ENCODE measurements around the gene RBBP4. TPM values are rescaled to one million over a fixed set of nuclear protein-coding genes. Genes with fewer than 3 reads are reported as not detected.
"Not testable (repeated sequence)": the region's sequence is repeated elsewhere in the genome, so short reads cannot be mapped to it uniquely, and the experiment has no call there.

The RBBP4 gene
- 100 to 1,000 TPM; 295 to 302 TPM for total RNA-seq

DNA sequence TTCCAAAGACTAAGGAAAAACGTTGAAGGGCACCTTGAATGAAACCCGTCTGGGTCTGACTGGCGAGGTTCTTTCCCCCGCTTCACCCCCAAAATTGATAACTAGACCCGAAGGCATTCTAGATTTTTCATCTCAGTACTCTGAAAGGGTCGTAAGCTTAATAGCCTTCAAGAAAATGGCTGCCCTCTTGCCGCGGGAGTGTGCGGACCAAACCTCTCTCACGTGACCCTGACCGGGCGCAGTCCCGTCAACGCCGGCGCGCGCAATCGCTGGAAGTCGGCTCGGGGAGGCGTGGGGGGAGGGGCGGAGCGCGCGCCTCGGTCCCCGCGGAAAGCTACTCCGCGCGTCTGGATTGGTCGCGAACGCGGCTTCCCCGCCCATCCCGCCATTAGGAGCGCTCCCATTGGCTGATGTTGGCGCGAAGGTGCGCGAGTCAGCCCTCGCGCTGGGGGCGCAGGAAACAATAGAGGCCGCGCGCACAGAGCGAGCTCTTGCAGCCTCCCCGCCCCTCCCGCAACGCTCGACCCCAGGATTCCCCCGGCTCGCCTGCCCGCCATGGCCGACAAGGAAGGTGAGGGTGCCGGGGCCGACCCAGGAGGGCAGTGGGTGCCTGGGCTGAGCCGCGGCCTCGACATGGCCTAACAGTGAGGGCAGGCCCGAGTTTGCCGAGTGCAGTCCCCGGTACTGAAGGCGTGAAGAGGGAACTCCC is at the start of gene RBBP4:
RBBP4 (plus strand) TSS at position 457 of the 709 bp plus-strand sequence; CDS start at position 556, 99 bp downstream.
- ChIA-PET CTCF (interaction anchor here (0.6 to 1.7 kb wide), 3 partner anchors 23 to 176 kb away, joined by 3 to 7 read pairs (median 6); no protein-coding TSS in a partner anchor), POLR2A (interaction anchor here (0.5 to 1.5 kb wide), 12 partner anchors 27 to 699 kb away, joined by 3 to 13 read pairs (median 4); partner anchors contain the start of gene HDAC1)

DNA sequence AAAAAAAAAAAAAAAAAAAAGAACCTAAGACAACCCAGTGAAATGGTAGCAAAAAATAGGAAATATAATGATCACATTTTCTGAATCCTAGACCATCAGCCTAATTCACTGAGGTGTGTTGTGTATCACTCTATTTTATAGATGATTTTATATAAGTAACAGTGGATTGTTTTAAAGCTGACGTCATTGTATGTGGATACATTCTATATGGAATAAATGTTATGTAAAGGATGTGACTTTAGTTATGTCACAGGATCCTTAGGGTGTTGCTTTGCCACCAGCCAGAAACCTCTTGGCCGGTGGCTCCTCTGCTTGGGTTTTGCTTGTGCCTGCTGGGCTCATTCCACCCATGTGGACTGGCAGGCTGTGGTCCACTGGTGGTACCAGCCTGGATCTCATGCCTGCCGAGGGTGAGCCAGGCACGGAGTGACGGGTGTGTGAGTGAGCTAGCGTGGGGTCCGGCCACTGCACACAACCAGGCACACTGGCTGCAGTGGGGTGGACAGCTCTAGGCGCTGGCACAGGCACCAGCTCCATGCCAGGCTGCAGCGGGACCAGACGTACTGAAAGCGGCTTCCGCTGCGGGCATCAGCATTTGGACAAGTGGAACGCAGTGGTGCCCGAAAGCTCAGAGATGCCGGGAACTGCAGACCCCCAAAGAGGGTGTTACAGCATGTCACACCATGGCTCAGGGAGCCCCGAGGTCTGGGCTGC is 45.1 kb upstream of the RBBP4 start:
- ChIA-PET CTCF (no interaction called here), POLR2A (no interaction called here)

DNA sequence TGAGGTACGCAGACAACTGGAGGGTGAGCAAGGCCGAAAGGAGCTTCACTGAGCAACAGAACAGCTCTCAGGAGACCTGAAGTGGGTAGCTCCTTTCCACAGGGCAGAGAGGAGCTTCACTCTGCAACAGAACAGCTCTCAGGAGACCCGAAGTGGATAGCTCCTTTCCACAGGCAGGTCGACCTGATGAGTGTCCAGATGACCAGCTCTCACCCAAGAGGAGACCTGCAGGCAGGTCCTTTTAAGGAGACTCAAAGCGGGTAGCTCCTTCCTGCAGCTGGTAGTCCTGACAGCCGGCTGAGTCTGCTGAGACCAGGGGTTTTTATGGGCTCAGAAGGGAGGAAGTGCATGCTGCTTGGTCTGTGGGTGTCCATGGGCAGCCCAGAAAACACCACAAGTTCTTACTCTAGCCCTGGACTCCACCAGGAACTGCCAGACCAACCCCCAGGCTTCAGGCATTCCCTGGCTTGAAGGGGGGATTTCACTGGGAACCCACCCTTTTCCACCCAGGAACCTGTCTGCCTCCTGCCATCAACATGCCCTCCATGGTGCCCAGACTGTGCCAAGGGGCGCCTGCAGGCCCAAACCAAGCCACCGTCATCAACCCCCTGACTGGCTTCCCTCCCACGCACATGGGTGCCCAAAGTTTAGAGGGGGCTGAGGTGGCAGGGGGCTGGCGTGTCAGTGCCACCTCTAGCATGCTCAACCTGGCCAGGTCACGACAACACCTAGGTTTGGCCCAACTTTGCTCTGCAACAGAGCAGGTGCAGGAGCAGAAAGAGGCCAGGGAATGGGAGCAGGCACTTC is 44.2 kb upstream of the RBBP4 start:
- CTCF ChIA-PET = no interaction called here
- POLR2A ChIA-PET = no interaction called here

GRCh38 chr1:32609180-32609579 is 41.8 kb upstream of the RBBP4 start:
- POLR2A ChIA-PET = no interaction called here
- CTCF ChIA-PET = no interaction called here

DNA sequence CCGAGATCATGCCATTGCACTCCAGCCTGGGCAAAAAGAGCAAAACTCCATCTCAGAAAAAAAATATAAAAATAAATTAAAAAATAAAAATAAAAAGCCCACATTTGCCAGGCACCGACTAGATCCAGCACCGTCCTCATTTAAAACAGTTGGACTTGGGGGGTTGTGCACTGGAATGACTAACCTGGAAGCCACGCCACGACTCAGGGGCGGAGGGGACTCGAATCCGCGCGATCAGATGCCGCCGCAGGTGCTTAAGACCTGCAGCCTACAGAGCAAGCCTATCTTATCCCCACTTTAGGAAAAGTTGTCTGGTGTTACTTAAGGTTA is 39.2 kb upstream of the RBBP4 start:
- ChIA-PET CTCF (no interaction called here), POLR2A (no interaction called here)

DNA sequence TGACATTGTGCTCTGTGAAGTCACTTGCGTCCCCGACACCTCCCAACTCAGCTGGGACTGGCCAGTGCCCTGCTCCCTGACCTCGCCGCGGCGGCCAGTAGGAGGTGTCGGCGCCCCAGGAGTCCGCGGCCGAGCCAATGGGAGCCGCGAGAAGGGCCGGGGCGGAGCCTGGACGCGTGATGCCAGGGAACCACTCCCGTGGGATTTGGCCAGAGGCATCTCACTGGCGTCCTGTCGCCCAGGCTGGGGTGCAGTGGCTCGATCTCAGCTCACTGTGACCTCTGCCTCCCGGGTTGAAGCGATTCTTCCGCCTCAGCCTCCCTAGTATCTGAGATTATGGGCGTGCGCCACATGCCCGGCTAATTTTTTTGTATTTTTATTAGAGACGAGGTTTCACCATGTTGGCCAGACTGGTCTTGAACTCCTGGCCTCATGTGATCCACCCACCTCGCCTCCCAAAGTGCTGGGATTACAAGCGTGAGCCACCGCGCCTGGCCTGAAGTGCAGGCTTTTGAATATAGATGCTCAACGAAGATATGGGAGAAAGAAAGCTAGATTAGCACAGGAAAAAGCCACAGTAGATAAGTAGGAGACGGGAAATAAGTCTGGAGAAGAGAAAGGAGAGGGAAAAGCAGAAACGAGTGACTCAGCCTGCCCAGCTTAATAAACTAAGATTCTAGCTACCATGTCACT is 38.7 kb upstream of the RBBP4 start:
- ChIA-PET CTCF (no interaction called here), POLR2A (interaction anchor here (0.6 to 0.7 kb wide), 2 partner anchors 49 to 224 kb away, joined by 3 to 5 read pairs; no protein-coding TSS in a partner anchor)

DNA sequence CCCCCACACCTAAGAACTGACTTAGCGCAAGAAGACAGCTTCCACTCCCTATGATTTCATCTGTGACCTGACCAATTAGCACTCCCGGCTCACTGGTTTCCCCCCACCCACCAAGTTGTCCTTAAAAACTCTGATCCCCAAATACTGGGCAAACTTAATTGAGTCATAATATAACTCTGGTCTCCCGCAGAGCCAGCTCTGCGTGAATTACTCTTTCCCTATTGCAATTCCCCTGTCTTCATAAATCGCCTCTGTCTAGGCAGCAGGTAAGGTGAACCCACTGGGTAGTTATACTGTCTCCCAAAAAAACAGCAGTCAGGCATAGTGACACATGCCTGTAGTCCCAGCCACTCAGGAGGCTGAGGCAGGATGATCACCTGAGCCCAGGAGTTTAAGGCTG is 37.5 kb upstream of the RBBP4 start:
- CTCF ChIA-PET = no interaction called here

GRCh38 chr1:32618673-32619221 is 32.3 kb upstream of the RBBP4 start:
- ChIA-PET CTCF (no interaction called here), POLR2A (no interaction called here)

More for the DNA sequence above, 37.5 kb upstream of the RBBP4 start:
- POLR2A ChIA-PET = no interaction called here

DNA sequence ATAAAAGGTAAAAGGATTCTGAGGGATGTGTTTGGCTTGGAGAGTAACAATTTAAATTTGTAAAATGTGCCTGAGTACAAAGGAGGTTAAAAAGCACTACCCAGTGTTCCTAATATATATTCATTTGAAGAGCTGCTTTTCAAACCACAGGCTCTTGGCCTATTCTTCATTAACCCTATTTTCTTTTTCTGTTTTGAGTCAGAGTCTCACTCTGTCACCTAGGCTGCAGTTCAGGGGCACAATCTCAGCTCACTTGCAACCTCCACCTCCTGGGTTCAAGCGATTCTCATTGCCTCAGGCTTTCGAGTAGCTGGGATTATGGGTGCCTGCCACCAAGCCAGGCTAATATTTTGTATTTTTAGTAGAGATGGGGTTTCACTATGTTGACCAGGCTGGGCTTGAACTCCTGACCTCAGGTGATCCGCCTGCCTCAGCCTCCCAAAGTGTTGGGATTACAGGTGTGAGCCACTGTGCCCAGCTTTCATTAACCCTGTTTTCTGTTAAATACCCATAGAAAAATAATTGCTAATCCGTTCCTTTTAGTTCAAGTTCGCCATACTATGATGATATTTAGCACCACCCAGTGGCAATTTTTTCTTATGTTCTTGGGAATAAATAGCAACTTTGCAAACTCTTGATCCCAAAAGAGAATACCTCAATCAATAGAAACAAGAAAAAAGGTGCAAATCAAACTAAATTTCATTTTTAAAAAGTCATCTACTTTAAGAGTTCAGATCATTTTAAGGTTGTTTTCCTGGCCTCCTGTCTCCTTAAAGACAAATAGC is 31.1 kb upstream of the RBBP4 start:
- CTCF ChIA-PET = no interaction called here
- POLR2A ChIA-PET = interaction anchor here (0.9 kb wide), 1 partner anchor 31 kb away, joined by 4 read pairs; the partner anchor contains the start of genes RBBP4 and ZBTB8OS

DNA sequence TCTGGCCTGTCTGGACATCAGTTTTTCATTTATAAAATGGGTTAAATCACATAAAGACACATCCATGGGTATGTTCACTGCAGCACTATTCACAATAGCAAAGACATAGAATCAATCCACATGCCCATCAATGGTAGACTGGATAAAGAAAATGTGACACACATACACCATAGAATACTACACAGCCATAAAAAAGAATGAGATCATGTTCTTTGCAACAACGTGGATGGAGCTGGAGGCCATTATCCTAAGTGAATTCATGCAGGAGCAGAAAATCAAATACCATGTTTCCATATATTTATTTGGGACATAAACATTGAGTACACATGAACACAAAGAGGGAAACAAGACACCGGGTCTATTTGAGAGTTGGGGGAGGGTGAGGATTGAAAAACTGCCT is 28.8 kb upstream of the RBBP4 start:
- POLR2A ChIA-PET = interaction anchor here (0.6 kb wide), 1 partner anchor 101 kb away, joined by 7 read pairs; no protein-coding TSS in a partner anchor
- CTCF ChIA-PET = interaction anchor here (1.2 kb wide), 1 partner anchor 102 kb away, joined by 4 read pairs; no protein-coding TSS in a partner anchor

DNA sequence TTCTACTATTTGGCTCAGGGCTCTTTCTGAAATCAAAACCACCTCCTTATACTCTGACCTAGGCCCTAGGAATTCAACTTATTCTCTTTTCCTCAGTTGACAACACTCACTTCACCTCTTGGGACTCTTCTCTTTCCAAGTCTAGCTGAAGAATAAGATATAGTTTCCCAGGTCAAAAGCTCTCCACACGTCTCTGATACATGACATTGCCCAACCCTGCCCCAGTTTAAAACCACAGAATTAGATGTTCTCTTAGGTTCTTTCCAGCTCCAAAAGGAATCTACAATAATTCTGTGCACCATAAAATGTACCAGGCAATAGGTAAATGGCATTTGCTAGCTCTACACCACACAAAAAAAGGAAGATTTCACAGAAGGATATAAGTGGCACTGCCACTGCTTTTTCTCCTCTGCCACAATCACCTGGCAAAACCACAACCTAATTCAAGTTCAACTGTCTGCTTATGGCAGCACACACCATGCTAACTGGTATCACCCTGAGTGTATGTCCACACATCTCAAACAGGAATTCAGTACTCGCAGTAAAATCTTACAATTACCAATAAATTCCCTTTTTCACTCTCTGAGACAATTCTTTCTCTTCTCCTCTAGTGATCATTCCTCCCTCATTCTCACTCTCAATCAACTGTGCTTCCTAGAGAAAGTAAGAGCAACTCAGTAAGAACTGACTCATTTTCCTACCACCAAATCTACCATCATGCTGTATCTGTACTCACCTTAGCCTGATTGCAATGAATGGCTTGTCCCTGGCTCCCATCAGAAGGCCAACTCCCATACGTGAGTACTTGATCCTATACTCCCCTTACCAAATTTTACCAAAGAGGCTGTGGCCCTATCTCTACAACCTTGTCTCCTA is 28.0 kb upstream of the RBBP4 start:
- POLR2A ChIA-PET = interaction anchor here (0.6 kb wide), 1 partner anchor 101 kb away, joined by 7 read pairs; no protein-coding TSS in a partner anchor
- CTCF ChIA-PET = interaction anchor here (1.2 kb wide), 1 partner anchor 103 kb away, joined by 4 read pairs; no protein-coding TSS in a partner anchor

- ChIA-PET CTCF (no interaction called here), POLR2A (no interaction called here)
Measured at GRCh38 chr1:32623775-32624174, 27.2 kb upstream of the RBBP4 start.

DNA sequence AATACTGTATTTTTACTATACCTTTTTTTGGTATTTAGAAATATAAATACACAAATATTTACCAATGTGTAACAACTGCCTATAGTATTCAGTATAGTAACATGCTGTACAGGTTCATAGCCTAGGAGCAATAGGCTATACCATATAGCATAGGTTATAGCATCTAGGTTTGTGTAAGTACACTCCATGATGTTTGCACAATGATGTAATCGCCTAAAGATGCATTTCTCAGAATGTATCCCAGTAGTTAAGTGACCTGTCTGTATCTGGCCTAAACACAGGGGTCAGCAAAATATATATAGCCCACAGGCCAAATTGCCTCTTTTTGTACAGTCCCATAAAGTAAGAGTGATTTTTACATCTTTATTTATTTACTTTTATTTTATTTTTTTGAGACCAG is 24.8 kb upstream of the RBBP4 start:
- POLR2A ChIA-PET = no interaction called here
- CTCF ChIA-PET = no interaction called here

DNA sequence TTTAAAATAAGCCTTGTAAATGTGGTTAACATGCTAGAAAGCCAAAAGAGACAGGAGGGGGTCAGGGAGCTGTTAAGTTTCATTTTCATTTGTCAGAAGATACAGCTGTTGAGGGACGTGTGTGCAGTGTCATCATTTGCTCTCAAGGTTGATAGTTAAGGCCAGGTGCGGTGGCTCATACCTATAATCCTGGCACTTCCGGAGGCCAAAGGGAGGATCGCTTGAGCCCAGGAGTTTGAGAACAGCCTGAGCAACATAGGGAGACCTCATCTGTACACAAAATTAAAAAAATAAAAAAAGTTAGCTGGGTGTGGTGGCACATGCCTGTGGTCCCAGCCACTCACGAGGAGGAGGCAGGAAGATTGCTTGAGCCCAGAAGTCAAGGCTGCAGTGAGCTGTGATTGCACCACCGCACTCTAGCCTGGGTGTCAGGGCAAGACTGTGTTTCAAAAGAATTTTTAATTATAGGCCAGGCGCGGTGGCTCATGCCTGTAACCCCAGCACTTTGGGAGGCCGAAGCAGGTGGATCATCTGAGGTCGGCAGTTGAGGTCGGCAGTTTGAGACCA is 23.3 kb upstream of the RBBP4 start:
- POLR2A ChIA-PET = interaction anchor here (0.5 kb wide), 1 partner anchor 185 kb away, joined by 6 read pairs; no protein-coding TSS in a partner anchor
- CTCF ChIA-PET = interaction anchor here (0.8 kb wide), 1 partner anchor 23 kb away, joined by 3 read pairs; the partner anchor contains the start of gene RBBP4

DNA sequence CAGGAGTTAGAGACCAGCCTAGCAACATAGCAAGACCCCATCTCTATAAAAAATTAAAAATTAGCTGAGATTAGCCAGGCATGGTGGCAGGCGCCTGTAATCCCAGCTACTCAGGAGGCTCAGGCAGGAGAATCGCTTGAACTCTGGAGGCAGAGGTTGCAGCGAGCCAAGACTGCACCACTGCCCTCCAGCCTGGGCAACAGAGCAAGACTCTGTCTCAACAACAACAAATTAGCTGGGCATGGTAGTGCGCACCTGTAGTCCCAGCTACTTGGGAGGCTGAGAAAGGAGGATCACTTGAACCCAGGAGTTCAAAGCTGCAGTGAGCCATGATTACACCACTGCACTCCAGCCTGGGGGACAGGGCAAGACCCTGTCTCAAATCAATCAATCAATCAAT is 20.8 kb upstream of the RBBP4 start:
- CTCF ChIA-PET, POLR2A ChIA-PET: not testable (repeated sequence)

GRCh38 chr1:32632829-32633228 is 18.2 kb upstream of the RBBP4 start:
- CTCF ChIA-PET = no interaction called here
- POLR2A ChIA-PET = interaction anchor here (0.7 kb wide), 1 partner anchor 62 kb away, joined by 3 read pairs; no protein-coding TSS in a partner anchor
